Neural cell (in vitro differentiated cells): ENCODE results near the gene SEMA4B. TPM values are rescaled to one million over a fixed set of nuclear protein-coding genes. Genes with fewer than 3 reads are reported as not detected.
A peak's percentile ranks its signal among the peaks of the same experiment; 100 is the strongest.

Source experiments
- H2AFZ ChIP-seq: fragments of 200-600, 300-800 bp; sonication (generic), shearing (Covaris generic); 2 replicates; pipeline ENCODE4 v1.6.0; 2014; ENCODE audit warnings: low read depth, mild to moderate bottlenecking, antibody characterized with exemption, low read length, moderate library complexity
- H3F3A ChIP-seq: fragments of 200-600 bp; shearing (Covaris generic); 2 replicates; pipeline ENCODE4 v1.6.1; 2016; ENCODE audit warnings: mild to moderate bottlenecking, moderate library complexity, mixed read lengths, antibody characterized with exemption, low read length; ENCODE audit not compliant: insufficient read depth, poor library complexity, severe bottlenecking
- H3K27ac ChIP-seq: fragments of 200-600, 300-800 bp; sonication (generic), shearing (Covaris generic); 2 replicates; pipeline ENCODE4 v1.5.1; 2014; ENCODE audit warnings: mild to moderate bottlenecking, low read length, moderate library complexity
- H3K27me3 ChIP-seq: fragments of 300-800, 200-600 bp; sonication (generic), shearing (Covaris generic); 2 replicates; pipeline ENCODE4 v1.6.0; 2014; ENCODE audit warnings: mild to moderate bottlenecking, low read depth, low read length, moderate library complexity; ENCODE audit not compliant: insufficient read depth
- H3K36me3 ChIP-seq: fragments of 300-800, 200-600 bp; sonication (generic), shearing (Covaris generic); 2 replicates; pipeline ENCODE4 v1.5.1; 2014; ENCODE audit warnings: mild to moderate bottlenecking, antibody characterized with exemption, low read length, moderate library complexity; ENCODE audit not compliant: insufficient read depth
- H3K4me2 ChIP-seq: fragments of 300-800, 200-600 bp; sonication (generic), shearing (Covaris generic); 2 replicates; pipeline ENCODE4 v1.6.0; 2014; ENCODE audit warnings: mild to moderate bottlenecking, low read length
- H3K4me3 ChIP-seq: fragments of 300-800, 200-600 bp; sonication (generic), shearing (Covaris generic); 2 replicates; pipeline ENCODE4 v1.5.1; 2014; ENCODE audit warnings: mild to moderate bottlenecking, low read length, moderate library complexity
- H3K79me2 ChIP-seq: fragments of 200-600 bp; shearing (Covaris generic); replicated peaks from 2 replicates; pipeline ENCODE4 v1.6.0; 2014; ENCODE audit warnings: mild to moderate bottlenecking, low read length, moderate library complexity; ENCODE audit not compliant: insufficient read depth
- H3K9ac ChIP-seq: fragments of 300-800, 200-600 bp; sonication (generic), shearing (Covaris generic); 2 replicates; pipeline ENCODE4 v1.6.1; 2016; ENCODE audit warnings: mild to moderate bottlenecking, low read length, mixed read lengths
- H3K9me2 ChIP-seq: fragments of 200-600 bp; shearing (Covaris generic); 2 replicates; pipeline ENCODE4 v1.6.1; 2016; ENCODE audit warnings: mild to moderate bottlenecking, low read length, mixed read lengths; ENCODE audit not compliant: insufficient read depth
- H3K9me3 ChIP-seq: fragments of 200-600, 300-800 bp; sonication (generic), shearing (Covaris generic); 2 replicates; pipeline ENCODE4 v1.6.1; 2016; ENCODE audit warnings: mild to moderate bottlenecking, mixed run types, low read length, moderate library complexity, mixed read lengths
- H4K20me1 ChIP-seq: fragments of 200-600 bp; shearing (Covaris generic); 2 replicates; pipeline ENCODE4 v1.6.1; 2016; ENCODE audit warnings: mild to moderate bottlenecking, mixed run types; ENCODE audit not compliant: insufficient read depth
- CTCF ChIP-seq: fragments of 450-650 bp; IDR thresholded peaks from 2 replicates; pipeline ENCODE4 v1.5.1; 2014; ENCODE audit warnings: antibody characterized with exemption, mild to moderate bottlenecking, moderate library complexity; ENCODE audit not compliant: poor library complexity, severe bottlenecking
- EP300 ChIP-seq: fragments of 450-650 bp; conservative IDR thresholded peaks from 2 replicates; pipeline ENCODE4 v1.6.1; 2014; ENCODE audit warnings: antibody characterized with exemption, mild to moderate bottlenecking, moderate library complexity; ENCODE audit not compliant: poor library complexity, severe bottlenecking
- EZH2 ChIP-seq: fragments of 200-600, 300-800 bp; shearing (Covaris generic), sonication (generic); IDR thresholded peaks from 2 replicates; pipeline ENCODE4 v1.6.1; 2014; ENCODE audit warnings: antibody characterized with exemption, low read length, borderline replicate concordance, mild to moderate bottlenecking; ENCODE audit not compliant: insufficient read depth, poor library complexity, severe bottlenecking
- MXI1 ChIP-seq: fragments of 450-650 bp; conservative IDR thresholded peaks from 2 replicates; pipeline ENCODE4 v1.6.1; 2014; ENCODE audit warnings: antibody characterized with exemption, mild to moderate bottlenecking; ENCODE audit not compliant: poor library complexity, severe bottlenecking
- POLR2AphosphoS5 ChIP-seq: IDR thresholded peaks from 2 replicates; pipeline ENCODE4 v1.6.1; 2012
- RAD21 ChIP-seq: fragments of 450-650 bp; conservative IDR thresholded peaks from 2 replicates; pipeline ENCODE4 v1.6.1; 2014; ENCODE audit warnings: antibody characterized with exemption, mild to moderate bottlenecking, moderate library complexity
- SMC3 ChIP-seq: fragments of 450-650 bp; conservative IDR thresholded peaks from 2 replicates; pipeline ENCODE4 v1.6.1; 2014; ENCODE audit warnings: antibody characterized with exemption, mild to moderate bottlenecking, moderate library complexity; ENCODE audit not compliant: poor library complexity
- TAF1 ChIP-seq: IDR thresholded peaks from 2 replicates; pipeline ENCODE4 v1.6.1; 2012; ENCODE audit warnings: low read depth
- polyA plus RNA-seq: library from polyadenylated mRNA; depleted of rRNA; stranded (reverse); fragments of >200 nt; gene quantifications from 2 replicates; pipeline ENCODE4 v1.2.3, GENCODE V29; 2014
- TF ChIP-seq, protein P1 (sequence below): IDR thresholded peaks from 2 replicates; pipeline ENCODE4 v1.6.1; 2012; ENCODE audit warnings: borderline replicate concordance

The SEMA4B gene
- polyA plus RNA-seq, 1 donor from 2014 or later: 11.0 TPM

GRCh38 chr15:90248789-90249202, 47.7 kb downstream of the SEMA4B start:
- H3K4me3 ChIP-seq: peak overlapping the region; percentile 87
- no peaks in the 10 kb centered on the region for H3K27me3 ChIP-seq
- H2AFZ ChIP-seq: peak overlapping the region; percentile 76
- no peaks in the 10 kb centered on the region for H3K9me3 ChIP-seq
- H4K20me1 ChIP-seq: no peaks in the 10 kb centered on the region
- peak overlapping the region; percentile 65 for H3K9ac ChIP-seq
- H3K4me2 ChIP-seq: no peak overlapping the region
- no peaks in the 10 kb centered on the region for H3K9me2 ChIP-seq
- H3F3A ChIP-seq: no peaks in the 10 kb centered on the region
- H3K36me3 ChIP-seq: no peaks in the 10 kb centered on the region
- H3K27ac ChIP-seq: peak overlapping the region; percentile 23
- TF ChIP-seq SMC3: no peak
- TF ChIP-seq EZH2: no peak
- no peak for TF ChIP-seq RAD21
- no peak for TF ChIP-seq MXI1
- TF ChIP-seq TAF1: no peak
- no peak for TF ChIP-seq POLR2AphosphoS5
- TF ChIP-seq, protein P1, sequence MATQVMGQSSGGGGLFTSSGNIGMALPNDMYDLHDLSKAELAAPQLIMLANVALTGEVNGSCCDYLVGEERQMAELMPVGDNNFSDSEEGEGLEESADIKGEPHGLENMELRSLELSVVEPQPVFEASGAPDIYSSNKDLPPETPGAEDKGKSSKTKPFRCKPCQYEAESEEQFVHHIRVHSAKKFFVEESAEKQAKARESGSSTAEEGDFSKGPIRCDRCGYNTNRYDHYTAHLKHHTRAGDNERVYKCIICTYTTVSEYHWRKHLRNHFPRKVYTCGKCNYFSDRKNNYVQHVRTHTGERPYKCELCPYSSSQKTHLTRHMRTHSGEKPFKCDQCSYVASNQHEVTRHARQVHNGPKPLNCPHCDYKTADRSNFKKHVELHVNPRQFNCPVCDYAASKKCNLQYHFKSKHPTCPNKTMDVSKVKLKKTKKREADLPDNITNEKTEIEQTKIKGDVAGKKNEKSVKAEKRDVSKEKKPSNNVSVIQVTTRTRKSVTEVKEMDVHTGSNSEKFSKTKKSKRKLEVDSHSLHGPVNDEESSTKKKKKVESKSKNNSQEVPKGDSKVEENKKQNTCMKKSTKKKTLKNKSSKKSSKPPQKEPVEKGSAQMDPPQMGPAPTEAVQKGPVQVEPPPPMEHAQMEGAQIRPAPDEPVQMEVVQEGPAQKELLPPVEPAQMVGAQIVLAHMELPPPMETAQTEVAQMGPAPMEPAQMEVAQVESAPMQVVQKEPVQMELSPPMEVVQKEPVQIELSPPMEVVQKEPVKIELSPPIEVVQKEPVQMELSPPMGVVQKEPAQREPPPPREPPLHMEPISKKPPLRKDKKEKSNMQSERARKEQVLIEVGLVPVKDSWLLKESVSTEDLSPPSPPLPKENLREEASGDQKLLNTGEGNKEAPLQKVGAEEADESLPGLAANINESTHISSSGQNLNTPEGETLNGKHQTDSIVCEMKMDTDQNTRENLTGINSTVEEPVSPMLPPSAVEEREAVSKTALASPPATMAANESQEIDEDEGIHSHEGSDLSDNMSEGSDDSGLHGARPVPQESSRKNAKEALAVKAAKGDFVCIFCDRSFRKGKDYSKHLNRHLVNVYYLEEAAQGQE: no peak
- TF ChIP-seq CTCF: no peak
- no peak for TF ChIP-seq EP300
- H3K79me2 ChIP-seq: no peaks in the 10 kb centered on the region

DNA sequence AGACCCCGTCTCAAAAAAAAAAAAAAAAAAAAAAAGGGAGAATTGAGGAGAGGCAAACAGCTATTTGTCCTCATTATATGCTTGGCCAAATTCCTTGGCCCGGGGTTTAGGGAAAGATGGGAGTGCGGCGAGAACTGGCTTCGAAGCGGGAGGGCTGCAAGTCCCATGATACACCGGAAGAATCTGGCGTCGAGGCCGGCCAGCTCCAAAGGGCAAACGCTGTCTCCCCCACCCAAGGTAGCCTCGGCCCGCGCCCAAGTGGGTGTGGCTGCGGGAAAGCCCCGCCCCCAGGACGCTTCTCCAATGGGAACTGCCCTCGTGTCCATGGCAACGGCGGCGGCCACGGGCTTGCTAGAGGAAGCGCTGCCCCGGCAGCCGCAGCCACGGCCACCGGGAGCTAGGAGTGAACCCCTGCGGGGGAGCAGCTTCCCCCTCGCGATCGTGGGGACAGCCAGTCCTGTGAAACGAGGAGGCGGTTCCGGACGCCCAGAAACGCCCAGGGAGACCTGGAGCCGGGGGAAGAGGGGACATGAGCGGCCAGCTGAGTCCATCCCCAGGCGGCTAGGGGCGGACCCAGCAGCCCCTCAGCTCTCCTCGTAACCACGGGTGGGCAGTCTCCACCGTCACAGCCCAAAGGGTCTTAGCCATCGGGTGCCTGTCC, 48.2 kb downstream of the SEMA4B start, which contains the start of gene TTLL13:
Gene TTLL13, plus strand, starts transcription at position 354 of the 661 bp plus-strand sequence. CDS start 1,075 bp downstream, outside the sequence.
- Histone ChIP-seq H3K9me2 (no peaks in the 10 kb centered on the region), H3K4me2 (peak within 1 kb of the TSS; percentile 55), H3K27me3 (no peaks in the 10 kb centered on the region), H3K9me3 (no peaks in the 10 kb centered on the region), H3K9ac (peak within 1 kb of the TSS; percentile 65), H2AFZ (peak within 1 kb of the TSS; percentile 76), H4K20me1 (no peaks in the 10 kb centered on the region), H3K4me3 (peak within 1 kb of the TSS; percentile 87), H3F3A (no peaks in the 10 kb centered on the region), H3K79me2 (no peaks in the 10 kb centered on the region), H3K27ac (peak within 1 kb of the TSS; percentile 23), H3K36me3 (no peaks in the 10 kb centered on the region)
- TF ChIP-seq MXI1: peak; percentile 89
- peak; percentile 36 for TF ChIP-seq TAF1
- TF ChIP-seq EP300: no peak
- TF ChIP-seq SMC3: peak; percentile 50
- TF ChIP-seq CTCF: peak; percentile 42
- no peak for TF ChIP-seq EZH2
- peak; percentile 71 for TF ChIP-seq POLR2AphosphoS5
- no peak for TF ChIP-seq RAD21
- TF ChIP-seq, protein P1: no peak
